Skeletal muscle satellite cell (primary cell): ENCODE results near the gene MAGI1.

Source experiments
- H3K27me3 ChIP-seq: 2 replicates; pipeline ENCODE4 v1.7.0; 2013; ENCODE audit warnings: low read length; ENCODE audit not compliant: control insufficient read depth, insufficient read depth
- H3K36me3 ChIP-seq: 2 replicates; pipeline ENCODE4 v1.7.0; 2013; ENCODE audit warnings: mild to moderate bottlenecking, control low read depth, low read length; ENCODE audit not compliant: insufficient read depth
- H3K4me1 ChIP-seq: 2 replicates; pipeline ENCODE4 v1.7.0; 2013; ENCODE audit warnings: low read length; ENCODE audit not compliant: control insufficient read depth, insufficient read depth
- H3K4me2 ChIP-seq: 2 replicates; pipeline ENCODE4 v1.7.0; 2013; ENCODE audit warnings: mild to moderate bottlenecking, low read length
- H3K4me3 ChIP-seq: 2 replicates; pipeline ENCODE4 v1.7.0; 2013; ENCODE audit warnings: low read length
- H3K9ac ChIP-seq: 2 replicates; pipeline ENCODE4 v1.7.0; 2013; ENCODE audit warnings: mild to moderate bottlenecking, low read depth, low read length, moderate library complexity
- H3K9me3 ChIP-seq: replicated peaks from 2 replicates; pipeline ENCODE4 v1.7.0; 2013; ENCODE audit warnings: mild to moderate bottlenecking, control low read depth, low read length

MAGI1 gene

GRCh38 chr3:65796676-65797075, 242.0 kb downstream of the MAGI1 start:
- peaks cover 4% of the 10 kb centered on the region for H3K4me1 ChIP-seq
- H3K36me3 ChIP-seq = no peaks in the 10 kb centered on the region
- H3K4me2 ChIP-seq = no peak overlapping the region
- H3K9ac ChIP-seq = no peak overlapping the region
- H3K27me3 ChIP-seq = no peaks in the 10 kb centered on the region
- H3K4me3 ChIP-seq = no peak overlapping the region
- H3K9me3 ChIP-seq = no peaks in the 10 kb centered on the region

GRCh38 chr3:65795166-65795565, 243.6 kb downstream of the MAGI1 start:
- H3K4me1 ChIP-seq = peaks cover 4% of the 10 kb centered on the region
- no peaks in the 10 kb centered on the region for H3K9me3 ChIP-seq
- no peak overlapping the region for H3K4me3 ChIP-seq
- H3K36me3 ChIP-seq = no peaks in the 10 kb centered on the region
- no peaks in the 10 kb centered on the region for H3K27me3 ChIP-seq
- no peak overlapping the region for H3K4me2 ChIP-seq
- no peak overlapping the region for H3K9ac ChIP-seq

GRCh38 chr3:65793495-65794200, 245.1 kb downstream of the MAGI1 start:
- Histone ChIP-seq H3K27me3 (no peaks in the 10 kb centered on the region), H3K4me2 (no peak overlapping the region), H3K36me3 (no peaks in the 10 kb centered on the region), H3K4me3 (no peak overlapping the region), H3K9ac (no peak overlapping the region), H3K4me1 (peaks cover 4% of the 10 kb centered on the region), H3K9me3 (no peaks in the 10 kb centered on the region)

GRCh38 chr3:65788461-65788860, 250.3 kb downstream of the MAGI1 start:
- no peak overlapping the region for H3K4me2 ChIP-seq
- no peaks in the 10 kb centered on the region for H3K36me3 ChIP-seq
- H3K27me3 ChIP-seq = no peaks in the 10 kb centered on the region
- H3K9ac ChIP-seq = no peak overlapping the region
- no peak overlapping the region for H3K4me3 ChIP-seq
- peaks cover 8% of the 10 kb centered on the region for H3K4me1 ChIP-seq
- no peaks in the 10 kb centered on the region for H3K9me3 ChIP-seq

GRCh38 chr3:65787827-65788226, 250.9 kb downstream of the MAGI1 start:
- Histone ChIP-seq H3K4me2 (no peak overlapping the region), H3K9ac (no peak overlapping the region), H3K36me3 (no peaks in the 10 kb centered on the region), H3K27me3 (no peaks in the 10 kb centered on the region), H3K4me1 (peaks cover 8% of the 10 kb centered on the region), H3K9me3 (no peaks in the 10 kb centered on the region), H3K4me3 (no peak overlapping the region)

GRCh38 chr3:65787340-65787739, 251.4 kb downstream of the MAGI1 start:
- no peaks in the 10 kb centered on the region for H3K27me3 ChIP-seq
- H3K4me1 ChIP-seq = peaks cover 8% of the 10 kb centered on the region
- no peak overlapping the region for H3K4me2 ChIP-seq
- no peak overlapping the region for H3K9ac ChIP-seq
- H3K4me3 ChIP-seq = no peak overlapping the region
- H3K9me3 ChIP-seq = no peaks in the 10 kb centered on the region
- no peaks in the 10 kb centered on the region for H3K36me3 ChIP-seq

- no peaks in the 10 kb centered on the region for H3K36me3 ChIP-seq
- H3K9ac ChIP-seq = no peak overlapping the region
- H3K4me2 ChIP-seq = no peak overlapping the region
- no peaks in the 10 kb centered on the region for H3K9me3 ChIP-seq
- no peaks in the 10 kb centered on the region for H3K27me3 ChIP-seq
- peaks cover 8% of the 10 kb centered on the region for H3K4me1 ChIP-seq
- no peak overlapping the region for H3K4me3 ChIP-seq
These were observed 251.8 kb downstream of the MAGI1 start for GRCh38 chr3:65786890-65787289.

GRCh38 chr3:65785065-65785645, 253.6 kb downstream of the MAGI1 start:
- Histone ChIP-seq H3K36me3 (no peaks in the 10 kb centered on the region), H3K9me3 (no peaks in the 10 kb centered on the region), H3K4me1 (peaks cover 8% of the 10 kb centered on the region), H3K4me3 (no peak overlapping the region), H3K9ac (no peak overlapping the region), H3K4me2 (no peak overlapping the region), H3K27me3 (no peaks in the 10 kb centered on the region)

- H3K4me1 ChIP-seq = peaks cover 8% of the 10 kb centered on the region
- no peaks in the 10 kb centered on the region for H3K36me3 ChIP-seq
- H3K9ac ChIP-seq = no peak overlapping the region
- no peak overlapping the region for H3K4me3 ChIP-seq
- H3K4me2 ChIP-seq = no peak overlapping the region
- H3K27me3 ChIP-seq = no peaks in the 10 kb centered on the region
- no peaks in the 10 kb centered on the region for H3K9me3 ChIP-seq
These were observed 255.6 kb downstream of the MAGI1 start for GRCh38 chr3:65783117-65783516.

- H3K9me3 ChIP-seq = no peaks in the 10 kb centered on the region
- H3K4me3 ChIP-seq = no peak overlapping the region
- H3K27me3 ChIP-seq = no peaks in the 10 kb centered on the region
- H3K4me1 ChIP-seq = no peaks in the 10 kb centered on the region
- H3K9ac ChIP-seq = no peak overlapping the region
- no peak overlapping the region for H3K4me2 ChIP-seq
- no peaks in the 10 kb centered on the region for H3K36me3 ChIP-seq
These were observed 257.1 kb downstream of the MAGI1 start for GRCh38 chr3:65781594-65781993.

GRCh38 chr3:65779390-65779789, 259.3 kb downstream of the MAGI1 start:
- H3K9me3 ChIP-seq = no peaks in the 10 kb centered on the region
- H3K27me3 ChIP-seq = no peaks in the 10 kb centered on the region
- H3K9ac ChIP-seq = no peak overlapping the region
- H3K4me3 ChIP-seq = no peak overlapping the region
- H3K36me3 ChIP-seq = no peaks in the 10 kb centered on the region
- peaks cover 5% of the 10 kb centered on the region for H3K4me1 ChIP-seq
- no peak overlapping the region for H3K4me2 ChIP-seq

GRCh38 chr3:65778968-65779367, 259.8 kb downstream of the MAGI1 start:
- Histone ChIP-seq H3K27me3 (no peaks in the 10 kb centered on the region), H3K4me3 (no peak overlapping the region), H3K4me1 (peaks cover 5% of the 10 kb centered on the region), H3K36me3 (no peaks in the 10 kb centered on the region), H3K9ac (no peak overlapping the region), H3K4me2 (no peak overlapping the region), H3K9me3 (no peaks in the 10 kb centered on the region)
